ENCODE measurements around the gene SNTG2.
A peak's percentile ranks its signal among the peaks of the same experiment; 100 is the strongest.

SNTG2 gene

DNA sequence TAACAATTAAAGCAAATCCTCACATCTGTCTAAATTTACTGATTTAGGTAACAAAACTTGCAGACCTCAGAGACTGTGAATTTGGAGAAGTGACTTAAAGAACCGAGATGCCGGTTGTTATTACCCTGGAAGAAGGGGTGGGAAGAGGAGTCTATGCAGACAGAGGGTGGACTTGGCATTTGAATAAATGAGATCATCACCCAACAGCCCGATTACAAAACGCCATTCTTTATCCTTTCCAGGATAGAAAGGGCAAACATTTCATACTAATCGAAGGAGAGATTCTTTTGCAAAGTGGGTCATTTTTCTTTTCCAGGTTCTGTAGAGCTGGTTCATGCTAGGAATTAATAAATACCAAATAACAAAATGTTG lies 389.5 kb downstream of the SNTG2 start:
- H2AFZ ChIP-seq (ENCODE audit: low read length) = peak overlapping the region; percentile 81
- no peaks in the 10 kb centered on the region for H3K9me3 ChIP-seq (ENCODE audit: insufficient read depth, low read depth, low read length)
- 0 out of 2 replicates have a peak, but pooled peaks cover 3% of the 10 kb centered on the region for H3F3A ChIP-seq (ENCODE audit: low read depth)
- no peaks in the 10 kb centered on the region for H3K27me3 ChIP-seq (ENCODE audit: insufficient read depth, low read length, poor library complexity, severe bottlenecking)
- H3K36me3 ChIP-seq (ENCODE audit: insufficient read depth, low read length) = no peaks in the 10 kb centered on the region
- H4K20me1 ChIP-seq (ENCODE audit: insufficient read depth, low read length, poor library complexity, severe bottlenecking) = no peaks in the 10 kb centered on the region
- TF ChIP-seq EZH2phosphoT487 (IDR thresholded peaks at IDR 0.05; ENCODE audit: borderline replicate concordance) = no peak
- TF ChIP-seq, protein P1, sequence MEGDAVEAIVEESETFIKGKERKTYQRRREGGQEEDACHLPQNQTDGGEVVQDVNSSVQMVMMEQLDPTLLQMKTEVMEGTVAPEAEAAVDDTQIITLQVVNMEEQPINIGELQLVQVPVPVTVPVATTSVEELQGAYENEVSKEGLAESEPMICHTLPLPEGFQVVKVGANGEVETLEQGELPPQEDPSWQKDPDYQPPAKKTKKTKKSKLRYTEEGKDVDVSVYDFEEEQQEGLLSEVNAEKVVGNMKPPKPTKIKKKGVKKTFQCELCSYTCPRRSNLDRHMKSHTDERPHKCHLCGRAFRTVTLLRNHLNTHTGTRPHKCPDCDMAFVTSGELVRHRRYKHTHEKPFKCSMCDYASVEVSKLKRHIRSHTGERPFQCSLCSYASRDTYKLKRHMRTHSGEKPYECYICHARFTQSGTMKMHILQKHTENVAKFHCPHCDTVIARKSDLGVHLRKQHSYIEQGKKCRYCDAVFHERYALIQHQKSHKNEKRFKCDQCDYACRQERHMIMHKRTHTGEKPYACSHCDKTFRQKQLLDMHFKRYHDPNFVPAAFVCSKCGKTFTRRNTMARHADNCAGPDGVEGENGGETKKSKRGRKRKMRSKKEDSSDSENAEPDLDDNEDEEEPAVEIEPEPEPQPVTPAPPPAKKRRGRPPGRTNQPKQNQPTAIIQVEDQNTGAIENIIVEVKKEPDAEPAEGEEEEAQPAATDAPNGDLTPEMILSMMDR (conservative IDR thresholded peaks at IDR 0.05; ENCODE audit: low read length) = no peak
- no peak overlapping the region for H3K4me3 ChIP-seq (ENCODE audit: low read length, poor library complexity, severe bottlenecking)
- no peaks in the 10 kb centered on the region for H3K79me2 ChIP-seq (ENCODE audit: insufficient read depth, low read length)
- peak overlapping the region; percentile 46 for H3K4me2 ChIP-seq (ENCODE audit: low read depth, low read length, poor library complexity, severe bottlenecking)
- peaks cover 28% of the 10 kb centered on the region for H3K4me1 ChIP-seq (ENCODE audit: insufficient read depth, low read length, poor library complexity, severe bottlenecking)
- peak overlapping the region; percentile 50 for H3K9ac ChIP-seq (ENCODE audit: low read depth, low read length, poor library complexity, severe bottlenecking)
- H3K9me2 ChIP-seq (replicated peaks; ENCODE audit: low read depth, low read length) = no peaks in the 10 kb centered on the region

DNA sequence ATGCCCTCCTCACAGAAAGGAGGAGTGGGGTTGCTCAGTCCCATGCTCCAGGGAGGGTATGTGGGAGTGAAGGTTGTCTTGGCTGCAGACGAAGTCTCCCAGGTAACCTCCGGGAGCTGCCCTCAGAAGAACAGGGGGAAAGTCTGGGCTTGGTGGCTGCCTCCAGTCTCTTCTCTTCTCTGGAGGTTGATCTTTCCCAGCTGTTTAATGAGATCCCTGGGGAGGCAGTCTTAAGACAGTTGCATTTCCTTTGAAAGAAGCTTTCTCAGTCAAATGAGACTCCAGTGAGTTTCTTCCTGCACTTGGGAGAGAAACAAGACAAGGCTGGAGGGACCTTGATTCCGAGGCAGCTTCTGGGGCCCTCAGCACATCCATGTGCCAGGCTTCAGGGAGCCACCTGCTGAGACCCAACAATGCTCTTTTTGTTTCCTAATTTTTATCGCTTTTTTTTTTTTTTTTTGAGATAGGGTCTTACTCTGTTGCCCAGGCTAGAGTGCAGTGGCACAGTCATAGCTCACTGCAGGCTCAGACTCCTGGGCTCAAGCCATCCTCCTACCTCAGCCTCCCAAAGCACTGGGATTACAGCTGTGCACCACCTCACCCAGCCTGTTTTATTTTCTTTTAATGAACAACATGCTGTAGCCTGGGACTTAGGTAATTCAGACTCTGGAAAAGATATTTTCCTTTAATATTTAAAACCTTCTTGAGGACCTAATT lies 390.9 kb downstream of the SNTG2 start:
- Histone ChIP-seq H3K4me1 (ENCODE audit: insufficient read depth, low read length, poor library complexity, severe bottlenecking) (peaks cover 28% of the 10 kb centered on the region), H3K36me3 (ENCODE audit: insufficient read depth, low read length) (no peaks in the 10 kb centered on the region), H3K9ac (ENCODE audit: low read depth, low read length, poor library complexity, severe bottlenecking) (no peak overlapping the region), H3K4me2 (ENCODE audit: low read depth, low read length, poor library complexity, severe bottlenecking) (no peak overlapping the region), H3K9me2 (replicated peaks; ENCODE audit: low read depth, low read length) (no peaks in the 10 kb centered on the region), H2AFZ (ENCODE audit: low read length) (peak overlapping the region; percentile 19; the same call in 1 of the 2 replicates), H4K20me1 (ENCODE audit: insufficient read depth, low read length, poor library complexity, severe bottlenecking) (no peaks in the 10 kb centered on the region), H3K79me2 (ENCODE audit: insufficient read depth, low read length) (no peaks in the 10 kb centered on the region), H3K9me3 (ENCODE audit: insufficient read depth, low read depth, low read length) (no peaks in the 10 kb centered on the region), H3F3A (ENCODE audit: low read depth) (0 out of 2 replicates have a peak, but pooled peaks cover 3% of the 10 kb centered on the region), H3K4me3 (ENCODE audit: low read length, poor library complexity, severe bottlenecking) (no peak overlapping the region), H3K27me3 (ENCODE audit: insufficient read depth, low read length, poor library complexity, severe bottlenecking) (no peaks in the 10 kb centered on the region)
- TF ChIP-seq, protein P1 (conservative IDR thresholded peaks at IDR 0.05; ENCODE audit: low read length) = no peak
- TF ChIP-seq EZH2phosphoT487 (IDR thresholded peaks at IDR 0.05; ENCODE audit: borderline replicate concordance) = no peak

- no peaks in the 10 kb centered on the region for H4K20me1 ChIP-seq (ENCODE audit: insufficient read depth, low read length, poor library complexity, severe bottlenecking)
Observed at GRCh38 chr2:1348789-1349188, 398.1 kb downstream of the SNTG2 start.

More at GRCh38 chr2:1348789-1349188, 398.1 kb downstream of the SNTG2 start:
- Histone ChIP-seq H3K79me2 (ENCODE audit: insufficient read depth, low read length) (no peaks in the 10 kb centered on the region), H3F3A (ENCODE audit: low read depth) (no peaks in the 10 kb centered on the region), H3K9me2 (replicated peaks; ENCODE audit: low read depth, low read length) (no peaks in the 10 kb centered on the region), H3K9ac (ENCODE audit: low read depth, low read length, poor library complexity, severe bottlenecking) (no peak overlapping the region), H3K4me3 (ENCODE audit: low read length, poor library complexity, severe bottlenecking) (no peak overlapping the region), H3K27me3 (ENCODE audit: insufficient read depth, low read length, poor library complexity, severe bottlenecking) (no peaks in the 10 kb centered on the region), H3K9me3 (ENCODE audit: insufficient read depth, low read depth, low read length) (peaks cover 17% of the 10 kb centered on the region; the same call in 1 of the 2 replicates), H2AFZ (ENCODE audit: low read length) (no peak overlapping the region), H3K36me3 (ENCODE audit: insufficient read depth, low read length) (no peaks in the 10 kb centered on the region), H3K4me1 (ENCODE audit: insufficient read depth, low read length, poor library complexity, severe bottlenecking) (no peaks in the 10 kb centered on the region), H3K4me2 (ENCODE audit: low read depth, low read length, poor library complexity, severe bottlenecking) (no peak overlapping the region)
- TF ChIP-seq, protein P1 (conservative IDR thresholded peaks at IDR 0.05; ENCODE audit: low read length) = no peak
